ENCODE data around the gene LSM12. TPM values are rescaled to one million over a fixed set of nuclear protein-coding genes. Genes with fewer than 3 reads are reported as not detected.

The LSM12 gene
- total and polyA plus RNA-seq, 2 of the 8 experiments (the other 6 are each of a cell fraction or from before 2014, with no cell fraction given): 69.8 to 142 TPM

DNA sequence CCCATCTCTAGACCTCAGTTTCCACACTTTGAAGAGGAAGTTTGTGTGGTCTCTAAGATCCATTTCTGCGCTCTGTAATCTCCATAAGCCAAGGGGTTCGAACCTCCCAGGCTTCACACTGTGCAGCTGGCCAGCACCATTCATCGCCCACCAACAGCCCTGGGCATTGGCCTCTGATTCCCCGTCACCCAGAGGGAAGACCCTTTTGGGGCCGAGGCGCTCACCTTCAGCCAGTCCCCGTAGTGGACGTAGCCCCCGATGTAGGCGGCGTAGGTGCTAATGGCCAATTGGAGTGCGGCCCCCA lies 52.4 kb downstream of the LSM12 start:
- Histone ChIP-seq H4K20me1 (replicated peaks in 1 of 2; ENCODE audit: control insufficient read depth in 1 of 2, insufficient read depth in 2 of 2, low read length in 2 of 2) (peaks cover 0 to 2% of the 10 kb centered on the region in 2 experiments), H4K5ac (ENCODE audit: insufficient read length, low read depth, low read length) (no peak overlapping the region), H3K27ac (ENCODE audit: low read depth, low read length) (peak overlapping the region; percentile 90), H2BK120ac (replicated peaks; ENCODE audit: low read depth, low read length) (no peak overlapping the region), H3K4me1 (replicated peaks in 1 of 4; ENCODE audit: control insufficient read depth in 3 of 4, insufficient read depth in 4 of 4, low read length in 3 of 4) (peaks cover 0 to 2% (median 0%) of the 10 kb centered on the region in 4 experiments; a peak in 3 of 7 replicates), H3K9ac (replicated peaks in 1 of 4; ENCODE audit: extremely low read depth in 1 of 4, low read depth in 3 of 4, low read length in 3 of 4) (peak overlapping the region in 3 of 4 experiments; percentile 87 to 90 (median 87); a peak in 6 of 7 replicates), H2AFZ (ENCODE audit: low read length) (no peak overlapping the region; the same call in 1 of the 2 replicates), H3K14ac (ENCODE audit: insufficient read length) (no peak overlapping the region), H3K56ac (replicated peaks; ENCODE audit: insufficient read length, low read depth, low read length) (no peak overlapping the region), H3K18ac (ENCODE audit: extremely low read depth, low read length) (0 out of 2 replicates have a peak overlapping the region, but pooled peaks have one; percentile 62), H2BK15ac (ENCODE audit: low read length) (no peak overlapping the region), H3K79me1 (ENCODE audit: low read depth, low read length) (no peaks in the 10 kb centered on the region; the same call in 1 of the 2 replicates), H3K36me3 (ENCODE audit: control insufficient read depth in 2 of 4, insufficient read depth in 4 of 4, low read length in 3 of 4) (peaks cover 0 to 3% (median 1%) of the 10 kb centered on the region in 4 experiments; a peak in 2 of 8 replicates), H4K8ac (ENCODE audit: extremely low read depth, insufficient read depth, low read length) (peak overlapping the region; percentile 96; the same call in 1 of the 2 replicates), H3K79me2 (ENCODE audit: control insufficient read depth in 1 of 2, insufficient read depth in 2 of 2, low read length in 2 of 2) (no peaks in the 10 kb centered on the region), H3K4me2 (ENCODE audit: insufficient read depth in 1 of 2, low read depth in 2 of 2, low read length in 2 of 2) (peak overlapping the region; percentile 62 to 93), H2AK5ac (ENCODE audit: low read depth, low read length) (no peak overlapping the region), H3K23me2 (ENCODE audit: low read depth, low read length) (no peaks in the 10 kb centered on the region), H3K4me3 (ENCODE audit: extremely low read depth in 1 of 4, insufficient read depth in 2 of 4, low read depth in 3 of 4, low read length in 4 of 4) (peak overlapping the region; percentile 84 to 91 (median 88)), H3K4ac (replicated peaks; ENCODE audit: insufficient read length, low read depth, low read length) (no peak overlapping the region), H3K23ac (ENCODE audit: insufficient read length) (no peak overlapping the region), H2BK12ac (ENCODE audit: low read depth, low read length) (no peak overlapping the region), H4K91ac (replicated peaks; ENCODE audit: insufficient read length, low read length) (peak overlapping the region; percentile 86), H3K9me3 (ENCODE audit: insufficient read depth in 2 of 2, low read depth in 1 of 2, low read length in 1 of 2) (no peaks in the 10 kb centered on the region), H3K27me3 (replicated peaks in 1 of 4; ENCODE audit: control insufficient read depth in 3 of 4, extremely low read depth in 1 of 4, insufficient read depth in 3 of 4, low read length in 3 of 4) (no peaks in the 10 kb centered on the region), H2BK20ac (ENCODE audit: low read length) (no peak overlapping the region), H2BK5ac (ENCODE audit: low read depth, low read length) (peak overlapping the region; percentile 97)
- FAIRE-seq: no peak
- no peak for DNase-seq (ENCODE audit: low read depth in 1 of 2, low spot score in 2 of 2)
- TF ChIP-seq MAFK (IDR thresholded peaks at IDR 0.05; ENCODE audit: low read depth, low read length): no peak
- ChIA-PET CTCF (ENCODE audit: partially characterized antibody) (interaction anchor here (0.7 to 1.1 kb wide), 4 partner anchors 27 to 225 kb away, joined by 3 to 5 read pairs (median 4); no protein-coding TSS in a partner anchor), POLR2A (ENCODE audit: partially characterized antibody) (interaction anchor here (1.1 to 3.2 kb wide), 11 partner anchors 9 to 79 kb away, joined by 3 to 45 read pairs (median 5); partner anchors contain the start of genes LSM12 and NAGS)
- 9% methylated on average over 12 of the region's 12 CpGs; no CpG with 5 or more reads in 1 of the 2 experiments for WGBS, 2 experiments (ENCODE audit: extremely low coverage in 1 of 2, insufficient coverage in 1 of 2, insufficient read length in 1 of 2, insufficient replicate concordance in 2 of 2, low coverage in 1 of 2, low lambda C conversion rate in 2 of 2, missing lambda C conversion rate in 1 of 2)

Measured in H1 (cell line).